ENCODE results near the gene C12orf75.

DNA sequence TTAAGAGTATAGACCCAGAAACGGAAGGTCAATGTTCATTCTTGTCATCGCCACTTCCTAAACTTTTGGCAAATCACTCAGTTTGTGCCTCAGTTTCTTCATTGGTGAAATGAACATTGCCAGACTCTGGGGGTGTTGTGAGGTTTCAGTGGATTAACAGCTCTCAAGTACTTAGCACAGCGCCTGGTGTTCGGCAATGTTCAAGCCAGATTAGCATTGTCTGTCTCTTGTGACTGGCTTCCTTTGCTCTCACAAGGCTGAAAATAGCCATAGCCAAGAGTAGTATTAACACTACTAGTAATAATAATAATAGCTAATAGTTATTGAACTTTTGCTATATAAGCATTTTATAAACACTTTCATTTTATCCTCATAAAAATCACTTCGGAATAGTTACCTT, 71.9 kb downstream of the C12orf75 start:
- TF ChIP-seq CTCF (conservative IDR thresholded peaks at IDR 0.05 in 1 of 2, IDR thresholded peaks at IDR 0.05 in 1 of 2; ENCODE audit: low read depth in 1 of 2, low read length in 2 of 2) = no peak
- TF ChIP-seq EZH2 (IDR thresholded peaks at IDR 0.05; ENCODE audit: low read length, missing control alignments) = no peak
